Tibial nerve (tissue), 4 donors: ENCODE measurements around the gene FCHSD2. TPM values are rescaled to one million over a fixed set of nuclear protein-coding genes. Genes with fewer than 3 reads are reported as not detected.
"Not testable (repeated sequence)": the region's sequence is repeated elsewhere in the genome, so short reads cannot be mapped to it uniquely, and the experiment has no call there.

Source experiments
- DNase-seq, 2 donors: peaks; one replicate each; pipeline ENCODE4 v3.0.0-alpha.2; 2019; ENCODE audit warnings: low spot score in 2 of 2
- H3K27ac ChIP-seq, 4 donors: fragments of 200-600 bp; sonication (generic) in 3 of 4; one replicate each; pipeline ENCODE4 v1.5.1; 2017 to 2019; ENCODE audit warnings: mild to moderate bottlenecking in 1 of 4
- H3K27me3 ChIP-seq, 2 donors: fragments of 200-600 bp; sonication (generic) in 1 of 2; one replicate each; pipeline versions ENCODE4 v1.5.1 to v1.6.0; 2017 to 2019
- H3K36me3 ChIP-seq, 3 donors: fragments of 200-600 bp; sonication (generic); one replicate each; pipeline ENCODE4 v1.5.1; 2018 to 2019
- H3K4me1 ChIP-seq, 4 donors: fragments of 200-600 bp; sonication (generic) in 3 of 4; one replicate each; pipeline ENCODE4 v1.5.1; 2017 to 2019
- H3K4me3 ChIP-seq, 4 donors: fragments of 200-600 bp; sonication (generic) in 3 of 4; one replicate each; pipeline ENCODE4 v1.5.1; 2017 to 2019; ENCODE audit warnings: mild to moderate bottlenecking in 1 of 4, moderate library complexity in 1 of 4
- H3K9me3 ChIP-seq, 4 donors: fragments of 200-600 bp; sonication (generic) in 3 of 4; one replicate each; pipeline ENCODE4 v1.5.1; 2017 to 2019
- CTCF ChIP-seq, 5 experiments: fragments of 200-600 bp in 3 of 5; fragments of 450-650 bp in 2 of 5; sonication (generic) in 3 of 5; IDR thresholded peaks; one replicate each; pipeline ENCODE4 v1.5.1; 2016 to 2019; ENCODE audit warnings: antibody characterized with exemption in 5 of 5, mild to moderate bottlenecking in 3 of 5, moderate library complexity in 2 of 5
- EP300 ChIP-seq, 2 donors: sonication (generic); formaldehyde crosslinking; IDR thresholded peaks; one replicate each; pipeline ENCODE4 v1.6.1; 2017; ENCODE audit warnings: antibody characterized with exemption in 2 of 2, mild to moderate bottlenecking in 1 of 2
- POLR2A ChIP-seq, 2 donors: fragments of 450-650 bp; IDR thresholded peaks; one replicate each; pipeline ENCODE4 v1.6.1; 2017; ENCODE audit warnings: antibody characterized with exemption in 2 of 2, mild to moderate bottlenecking in 2 of 2, moderate library complexity in 2 of 2
- WGBS, 2 donors: methylation state at CpG; one replicate each; pipeline ENCODE4 v1.1.5; 2018; 5-methylcytosine and 5-hydroxymethylcytosine counted together
- total RNA-seq, 4 donors: library from RNA; depleted of rRNA; stranded (reverse); fragments of >200 nt; gene quantifications; one replicate each; pipeline ENCODE4 v1.1.0, GENCODE V29; 2016

The FCHSD2 gene
- total RNA-seq, 4 donors from 2014 or later = 19.5 to 29.1 (median 22.8) TPM

- no peak overlapping the region for H3K4me3 ChIP-seq
- H3K36me3 ChIP-seq = peaks cover 0 to 15% (median 0%) of the 10 kb centered on the region in 3 donors
- 95 to 97% methylated on average over 3 of the region's 3 CpGs for WGBS, 2 donors
- peaks cover 0 to 4% (median 0%) of the 10 kb centered on the region in 4 donors for H3K4me1 ChIP-seq
- no peak for DNase-seq
- H3K27ac ChIP-seq = no peak overlapping the region
- peaks cover 0 to 22% (median 5%) of the 10 kb centered on the region in 4 donors for H3K9me3 ChIP-seq
- H3K27me3 ChIP-seq = no peaks in the 10 kb centered on the region
- TF ChIP-seq EP300 (IDR thresholded peaks at IDR 0.05) (no peak), POLR2A (IDR thresholded peaks at IDR 0.05) (no peak), CTCF (IDR thresholded peaks at IDR 0.05) (no peak)
These were observed 112.0 kb downstream of the FCHSD2 start for GRCh38 chr11:73030130-73030529.

GRCh38 chr11:73029403-73029802 is 112.7 kb downstream of the FCHSD2 start:
- H3K36me3 ChIP-seq = peaks cover 0 to 20% (median 0%) of the 10 kb centered on the region in 3 donors
- H3K4me1 ChIP-seq = peaks cover 0 to 2% (median 0%) of the 10 kb centered on the region in 4 donors
- no peaks in the 10 kb centered on the region for H3K27me3 ChIP-seq
- no peak overlapping the region for H3K4me3 ChIP-seq
- peaks cover 0 to 29% (median 10%) of the 10 kb centered on the region in 4 donors for H3K9me3 ChIP-seq
- TF ChIP-seq CTCF (IDR thresholded peaks at IDR 0.05) (no peak), POLR2A (IDR thresholded peaks at IDR 0.05) (no peak), EP300 (IDR thresholded peaks at IDR 0.05) (no peak)
- no peak overlapping the region for H3K27ac ChIP-seq
- no peak for DNase-seq
- 80 to 93% methylated on average over 2 of the region's 2 CpGs for WGBS, 2 donors

- TF ChIP-seq EP300 (IDR thresholded peaks at IDR 0.05) (peak in 1 of 2 donors; percentile 57), CTCF (IDR thresholded peaks at IDR 0.05) (no peak)
- Histone ChIP-seq H3K36me3 (peaks cover 0 to 23% (median 0%) of the 10 kb centered on the region in 3 donors), H3K9me3 (peaks cover 0 to 37% (median 14%) of the 10 kb centered on the region in 4 donors), H3K4me1 (no peaks in the 10 kb centered on the region), H3K27ac (no peak overlapping the region), H3K4me3 (no peak overlapping the region), H3K27me3 (no peaks in the 10 kb centered on the region)
- peak in 1 of 2 donors; percentile 30 for DNase-seq
- 84 to 92% methylated on average over 4 of the region's 4 CpGs for WGBS, 2 donors
These were observed 113.5 kb downstream of the FCHSD2 start for GRCh38 chr11:73028611-73029010.

GRCh38 chr11:73027840-73028239 is 114.3 kb downstream of the FCHSD2 start:
- WGBS, 2 donors = 84 to 90% methylated on average over 2 of the region's 2 CpGs
- not testable (repeated sequence) for H3K27ac ChIP-seq, H3K27me3 ChIP-seq

GRCh38 chr11:73024639-73025038 is 117.5 kb downstream of the FCHSD2 start:
- H3K4me3 ChIP-seq = no peak overlapping the region
- no peak overlapping the region for H3K27ac ChIP-seq
- H3K27me3 ChIP-seq = no peaks in the 10 kb centered on the region
- 97 to 98% methylated on average over 5 of the region's 5 CpGs for WGBS, 2 donors
- peaks cover 0 to 6% (median 0%) of the 10 kb centered on the region in 4 donors for H3K4me1 ChIP-seq
- no peak for DNase-seq
- peaks cover 0 to 23% (median 0%) of the 10 kb centered on the region in 3 donors for H3K36me3 ChIP-seq
- no peak for TF ChIP-seq POLR2A (IDR thresholded peaks at IDR 0.05)
- no peak for TF ChIP-seq EP300 (IDR thresholded peaks at IDR 0.05)
- no peak for TF ChIP-seq CTCF (IDR thresholded peaks at IDR 0.05)
- H3K9me3 ChIP-seq = peaks cover 0 to 44% (median 16%) of the 10 kb centered on the region in 4 donors

More at GRCh38 chr11:73027840-73028239, 114.3 kb downstream of the FCHSD2 start:
- peaks cover 0 to 23% (median 0%) of the 10 kb centered on the region in 3 donors for H3K36me3 ChIP-seq
- not testable (repeated sequence) for DNase-seq, H3K4me1 ChIP-seq, H3K4me3 ChIP-seq
- H3K9me3 ChIP-seq = peaks cover 0 to 44% (median 16%) of the 10 kb centered on the region in 4 donors
